Astrocyte of the cerebellum (primary cell): ENCODE results near the gene ZNF48.
A peak's percentile ranks its signal among the peaks of the same experiment; 100 is the strongest.

Experiments
- DNase-seq: peaks from one replicate; pipeline ENCODE4 v3.0.0-alpha.2; 2011; ENCODE audit warnings: low read depth
- H3K4me3 ChIP-seq: 2 replicates; pipeline ENCODE4 v1.5.1; 2011; ENCODE audit warnings: mild to moderate bottlenecking, low read depth, low read length, moderate library complexity
- in situ Hi-C: cut with HindIII; loops from 2 replicates; pipeline ENCODE4 v1.10.0; 2017; ENCODE audit warnings: low sequenced_read_pairs
- TF ChIP-seq, protein P1 (sequence below): IDR thresholded peaks from 2 replicates; pipeline ENCODE4 v1.5.1; 2012; ENCODE audit warnings: low read length, low read depth, moderate library complexity, mild to moderate bottlenecking; ENCODE audit errors: missing control alignments

The ZNF48 gene

DNA sequence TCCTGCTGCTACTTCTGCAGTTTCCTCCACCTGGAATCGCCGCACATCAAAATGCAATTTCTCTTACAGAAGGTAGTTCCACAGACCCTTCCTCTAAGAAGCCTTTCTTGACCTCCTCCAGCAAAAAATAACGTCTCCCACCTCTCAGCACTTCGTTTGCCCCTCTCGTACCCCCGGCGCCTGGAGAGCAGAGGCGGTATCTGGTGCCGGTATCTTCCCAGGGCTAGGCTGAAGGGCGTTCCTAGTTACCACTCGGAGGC, 34.1 kb downstream of the ZNF48 start:
- DNase-seq = no peak
- TF ChIP-seq, protein P1, sequence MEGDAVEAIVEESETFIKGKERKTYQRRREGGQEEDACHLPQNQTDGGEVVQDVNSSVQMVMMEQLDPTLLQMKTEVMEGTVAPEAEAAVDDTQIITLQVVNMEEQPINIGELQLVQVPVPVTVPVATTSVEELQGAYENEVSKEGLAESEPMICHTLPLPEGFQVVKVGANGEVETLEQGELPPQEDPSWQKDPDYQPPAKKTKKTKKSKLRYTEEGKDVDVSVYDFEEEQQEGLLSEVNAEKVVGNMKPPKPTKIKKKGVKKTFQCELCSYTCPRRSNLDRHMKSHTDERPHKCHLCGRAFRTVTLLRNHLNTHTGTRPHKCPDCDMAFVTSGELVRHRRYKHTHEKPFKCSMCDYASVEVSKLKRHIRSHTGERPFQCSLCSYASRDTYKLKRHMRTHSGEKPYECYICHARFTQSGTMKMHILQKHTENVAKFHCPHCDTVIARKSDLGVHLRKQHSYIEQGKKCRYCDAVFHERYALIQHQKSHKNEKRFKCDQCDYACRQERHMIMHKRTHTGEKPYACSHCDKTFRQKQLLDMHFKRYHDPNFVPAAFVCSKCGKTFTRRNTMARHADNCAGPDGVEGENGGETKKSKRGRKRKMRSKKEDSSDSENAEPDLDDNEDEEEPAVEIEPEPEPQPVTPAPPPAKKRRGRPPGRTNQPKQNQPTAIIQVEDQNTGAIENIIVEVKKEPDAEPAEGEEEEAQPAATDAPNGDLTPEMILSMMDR = no peak
- peak overlapping the region; percentile 56 for H3K4me3 ChIP-seq
- in situ Hi-C loops = no loop called here

DNA sequence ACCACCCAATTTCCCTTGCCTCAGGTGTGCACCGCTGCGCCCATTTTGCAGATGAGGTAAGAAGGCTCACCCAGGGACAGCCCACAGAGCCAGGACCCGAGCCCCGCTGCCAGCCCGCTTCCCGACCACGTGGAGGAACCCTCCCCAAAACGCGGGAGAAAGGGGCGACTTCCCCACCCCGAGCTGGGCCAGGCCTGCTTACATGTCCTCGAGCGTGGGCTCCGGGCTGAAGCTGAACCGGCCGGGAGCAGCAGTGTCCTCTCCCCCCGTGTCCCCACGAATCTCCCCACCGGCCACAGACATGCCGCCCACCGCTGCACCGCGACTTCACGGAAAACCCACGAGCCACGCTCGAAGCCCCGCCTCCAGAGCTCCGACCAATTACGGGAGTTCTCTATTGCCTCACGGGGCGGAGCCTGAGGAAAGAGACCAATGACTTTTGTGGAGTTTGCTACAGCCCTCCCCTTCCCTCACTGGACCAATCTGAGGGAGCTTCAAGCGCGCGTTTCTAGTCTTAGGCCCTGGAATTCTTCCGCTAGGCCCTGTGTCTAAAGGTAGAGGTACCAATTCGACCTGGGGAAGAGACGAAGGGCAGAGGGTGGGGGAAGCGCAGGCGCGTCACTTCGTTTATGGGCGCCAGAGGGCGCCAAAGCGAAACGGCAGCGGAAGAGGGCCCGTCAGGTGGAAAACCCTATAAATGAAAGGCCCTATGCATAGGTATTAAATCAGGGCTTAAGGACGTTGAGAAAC, 34.6 kb downstream of the ZNF48 start, which contains the start of gene DCTPP1:
Gene DCTPP1, minus strand, starts transcription at position 353 of the 750 bp plus-strand sequence. Its CDS starts 50 bp downstream, at position 303.
- peak; percentile 98 for DNase-seq
- TF ChIP-seq, protein P1 = peak; percentile 85
- peak within 1 kb of the TSS; percentile 56 for H3K4me3 ChIP-seq
- in situ Hi-C loops = no loop called here

DNA sequence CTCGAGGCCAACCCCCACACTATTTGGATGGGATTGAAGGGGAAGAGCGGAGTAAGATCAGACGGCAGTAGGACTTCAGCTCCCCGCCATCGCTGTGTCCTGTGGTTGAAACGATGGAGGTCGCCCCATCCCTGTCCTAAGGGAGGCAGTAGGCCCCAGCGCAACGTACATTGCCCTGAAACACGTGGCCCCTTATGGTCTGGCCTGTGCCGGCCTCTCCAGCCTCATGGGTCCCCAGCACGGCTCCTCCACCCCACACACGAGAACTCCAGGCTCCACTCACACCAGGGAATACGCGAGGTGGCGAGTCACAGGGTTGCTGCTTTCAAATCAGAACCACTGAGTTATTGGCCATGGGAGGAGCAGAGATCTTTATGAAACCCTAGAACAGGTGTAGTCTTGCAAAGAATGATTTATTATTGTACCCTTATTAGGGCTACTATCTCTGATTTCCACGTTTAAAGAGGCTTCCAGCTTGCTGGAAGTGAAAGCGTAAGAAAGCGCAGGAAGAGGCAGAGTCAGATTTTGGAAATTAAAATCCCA, 35.3 kb downstream of the ZNF48 start:
- DNase-seq = no peak
- in situ Hi-C loops = no loop called here
- H3K4me3 ChIP-seq = no peak overlapping the region
- TF ChIP-seq, protein P1 = no peak

DNA sequence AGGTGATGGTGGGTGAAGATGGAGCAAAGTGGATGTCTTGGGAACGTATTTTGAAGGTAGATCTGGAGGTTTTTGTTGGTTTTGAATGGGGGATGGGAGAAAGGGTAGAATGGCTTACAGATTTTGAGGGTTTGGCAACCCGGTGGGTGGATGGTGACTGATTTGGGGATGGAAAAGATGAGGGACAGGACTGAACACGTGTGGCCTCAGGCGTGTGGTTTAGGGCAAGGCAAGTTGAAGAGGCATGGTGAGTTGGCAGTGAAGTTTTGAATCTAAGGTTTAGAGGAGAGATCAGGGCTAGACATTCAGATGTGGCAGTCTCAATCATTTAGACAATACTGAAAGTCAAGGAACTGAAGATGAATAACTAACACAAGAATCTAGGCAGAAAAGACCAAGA, 39.6 kb downstream of the ZNF48 start:
- no peak overlapping the region for H3K4me3 ChIP-seq
- no peak for DNase-seq
- in situ Hi-C loops = no loop called here
- TF ChIP-seq, protein P1 = no peak

DNA sequence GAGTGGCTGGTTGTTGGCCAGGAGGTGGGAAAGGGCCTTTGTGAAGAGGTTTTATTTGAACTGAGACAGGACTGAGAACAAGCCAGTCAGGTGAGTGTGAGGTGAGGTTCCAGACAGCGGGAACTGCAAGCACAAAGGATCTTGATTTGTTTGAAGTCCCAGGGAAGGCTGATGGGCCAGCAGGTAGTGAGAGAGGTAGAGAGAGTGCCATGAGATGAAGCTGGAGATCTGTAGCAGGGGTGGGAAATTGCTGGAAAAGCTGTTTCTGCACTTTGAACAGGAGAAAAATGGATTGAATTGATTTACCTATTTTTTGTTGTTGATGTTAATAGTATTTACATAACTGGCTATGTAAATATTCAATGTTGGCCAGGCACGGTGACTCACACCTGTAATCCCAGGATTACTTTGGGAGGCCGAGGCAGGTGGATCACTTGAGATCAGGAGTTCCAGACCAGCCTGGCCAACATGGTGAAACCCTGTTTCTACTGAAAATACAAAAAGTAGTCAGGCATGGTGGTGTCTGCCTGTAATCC, 42.4 kb downstream of the ZNF48 start:
- H3K4me3 ChIP-seq = no peak overlapping the region
- in situ Hi-C loops = no loop called here
- TF ChIP-seq, protein P1 = no peak
- DNase-seq = no peak

DNA sequence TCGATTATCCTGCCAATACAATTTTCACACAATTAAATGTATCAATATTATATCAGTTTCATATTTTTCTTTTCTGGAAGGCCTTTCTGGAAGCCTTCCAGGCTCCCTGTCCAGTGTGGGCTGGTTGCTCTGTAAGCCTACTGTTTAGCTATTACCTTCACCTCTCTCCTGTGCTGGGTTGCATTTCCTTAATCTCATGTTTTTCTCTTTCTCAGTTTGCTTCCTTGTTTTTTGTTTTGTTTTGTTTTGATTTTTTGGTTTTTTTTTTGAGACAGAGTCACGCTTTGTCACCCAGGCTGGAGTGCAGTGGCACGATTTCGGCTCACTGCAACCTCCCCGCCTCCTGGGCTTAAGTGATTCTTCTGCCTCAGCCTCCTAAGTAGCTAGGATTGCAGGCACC, 43.6 kb downstream of the ZNF48 start:
- no peak for DNase-seq
- in situ Hi-C loops = no loop called here
- H3K4me3 ChIP-seq = no peak overlapping the region
- TF ChIP-seq, protein P1 = no peak
